ENCODE measurements around the gene USP1.

Gene USP1, protein sequence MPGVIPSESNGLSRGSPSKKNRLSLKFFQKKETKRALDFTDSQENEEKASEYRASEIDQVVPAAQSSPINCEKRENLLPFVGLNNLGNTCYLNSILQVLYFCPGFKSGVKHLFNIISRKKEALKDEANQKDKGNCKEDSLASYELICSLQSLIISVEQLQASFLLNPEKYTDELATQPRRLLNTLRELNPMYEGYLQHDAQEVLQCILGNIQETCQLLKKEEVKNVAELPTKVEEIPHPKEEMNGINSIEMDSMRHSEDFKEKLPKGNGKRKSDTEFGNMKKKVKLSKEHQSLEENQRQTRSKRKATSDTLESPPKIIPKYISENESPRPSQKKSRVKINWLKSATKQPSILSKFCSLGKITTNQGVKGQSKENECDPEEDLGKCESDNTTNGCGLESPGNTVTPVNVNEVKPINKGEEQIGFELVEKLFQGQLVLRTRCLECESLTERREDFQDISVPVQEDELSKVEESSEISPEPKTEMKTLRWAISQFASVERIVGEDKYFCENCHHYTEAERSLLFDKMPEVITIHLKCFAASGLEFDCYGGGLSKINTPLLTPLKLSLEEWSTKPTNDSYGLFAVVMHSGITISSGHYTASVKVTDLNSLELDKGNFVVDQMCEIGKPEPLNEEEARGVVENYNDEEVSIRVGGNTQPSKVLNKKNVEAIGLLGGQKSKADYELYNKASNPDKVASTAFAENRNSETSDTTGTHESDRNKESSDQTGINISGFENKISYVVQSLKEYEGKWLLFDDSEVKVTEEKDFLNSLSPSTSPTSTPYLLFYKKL

DNA sequence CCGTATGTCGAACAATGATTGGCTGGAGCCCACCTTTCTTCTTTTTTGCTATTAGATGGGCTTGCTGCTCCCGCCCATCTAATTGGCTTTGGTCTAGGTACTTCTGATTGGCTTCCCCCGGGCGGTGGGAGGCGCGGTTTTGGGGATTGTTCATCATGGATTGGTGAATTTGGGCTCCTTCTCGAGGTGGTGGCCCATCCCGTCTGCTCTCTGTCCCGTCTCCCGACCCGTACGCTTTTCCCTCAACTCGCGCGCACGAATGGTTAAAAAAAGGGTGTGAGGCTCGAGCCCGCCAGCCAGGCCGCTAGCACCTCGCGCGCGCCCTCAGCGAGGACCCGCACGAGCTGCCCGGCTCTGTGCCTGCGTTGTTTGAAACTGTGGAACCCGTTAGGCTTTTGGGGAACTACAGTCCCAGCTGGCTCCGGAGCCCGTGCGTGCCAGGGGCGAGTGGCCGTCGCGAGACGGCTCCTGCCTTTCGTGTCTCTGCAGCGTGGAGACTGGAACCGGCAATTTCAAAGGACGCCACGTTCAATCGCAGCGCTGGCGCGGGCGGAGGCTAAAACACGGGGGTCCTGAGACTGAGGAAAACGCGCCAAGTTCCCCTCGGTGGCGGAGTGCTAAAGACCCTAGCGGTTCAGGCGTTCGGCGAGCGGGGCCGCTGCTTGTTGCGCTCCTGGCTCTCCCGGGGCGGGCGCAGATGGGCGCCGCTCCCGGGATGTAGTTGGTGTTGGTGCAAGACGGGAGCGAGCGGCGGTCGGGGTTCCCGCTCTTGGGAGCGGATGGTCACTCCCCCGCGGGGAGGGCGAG, at the start of gene USP1:
Gene USP1 (plus strand): TSS at position 584 of the 807 bp plus-strand sequence. CDS start 2,819 bp downstream, outside the sequence.
- peak; percentile 97 for DNase-seq (ENCODE audit: low read depth, low spot score)

DNA sequence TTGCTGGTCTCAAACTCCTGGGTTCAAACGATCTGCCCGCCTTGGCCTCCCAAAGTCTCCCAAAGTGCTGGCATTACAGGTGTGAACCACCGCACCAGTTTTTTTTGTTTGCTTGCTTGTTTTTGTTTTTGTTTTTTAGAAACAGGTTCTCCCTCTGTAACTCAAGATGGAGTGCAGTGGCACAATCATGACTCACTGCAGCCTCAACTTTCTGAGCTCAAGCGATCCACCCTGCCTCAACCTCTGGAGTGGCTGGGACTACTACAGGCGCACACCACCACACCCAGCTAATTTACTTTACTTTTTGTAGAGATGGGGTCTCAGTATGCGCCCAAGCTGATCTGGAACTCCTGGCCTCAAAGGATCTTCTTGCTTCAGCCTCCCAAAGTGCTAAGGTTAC, 47.3 kb upstream of the USP1 start:
- H3K27ac ChIP-seq = no peak overlapping the region
- no peak for DNase-seq (ENCODE audit: low read depth, low spot score)

More for the DNA sequence above, at the start of gene USP1:
- H3K27ac ChIP-seq = peak within 1 kb of the TSS; percentile 98

DNA sequence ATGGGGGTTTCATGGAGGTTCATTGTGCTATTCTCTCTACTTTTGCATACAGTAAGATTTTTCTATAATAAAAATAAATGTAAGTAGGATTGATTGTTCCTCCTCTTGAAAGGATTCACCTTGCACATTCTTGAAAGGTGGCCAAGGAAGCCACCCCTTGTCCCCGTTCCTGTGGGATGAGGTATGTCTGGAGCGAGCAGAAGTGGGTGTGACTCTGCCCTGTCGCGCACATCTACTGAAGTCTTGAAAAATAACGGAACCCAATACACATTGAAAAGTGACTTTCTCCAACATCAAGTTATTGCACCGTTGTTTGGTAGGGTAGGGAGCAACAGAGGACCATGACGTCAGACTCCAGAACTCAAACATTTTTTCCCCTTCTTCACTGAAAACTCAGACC, 46.8 kb upstream of the USP1 start:
- H3K27ac ChIP-seq = no peak overlapping the region
- DNase-seq (ENCODE audit: low read depth, low spot score) = no peak

DNA sequence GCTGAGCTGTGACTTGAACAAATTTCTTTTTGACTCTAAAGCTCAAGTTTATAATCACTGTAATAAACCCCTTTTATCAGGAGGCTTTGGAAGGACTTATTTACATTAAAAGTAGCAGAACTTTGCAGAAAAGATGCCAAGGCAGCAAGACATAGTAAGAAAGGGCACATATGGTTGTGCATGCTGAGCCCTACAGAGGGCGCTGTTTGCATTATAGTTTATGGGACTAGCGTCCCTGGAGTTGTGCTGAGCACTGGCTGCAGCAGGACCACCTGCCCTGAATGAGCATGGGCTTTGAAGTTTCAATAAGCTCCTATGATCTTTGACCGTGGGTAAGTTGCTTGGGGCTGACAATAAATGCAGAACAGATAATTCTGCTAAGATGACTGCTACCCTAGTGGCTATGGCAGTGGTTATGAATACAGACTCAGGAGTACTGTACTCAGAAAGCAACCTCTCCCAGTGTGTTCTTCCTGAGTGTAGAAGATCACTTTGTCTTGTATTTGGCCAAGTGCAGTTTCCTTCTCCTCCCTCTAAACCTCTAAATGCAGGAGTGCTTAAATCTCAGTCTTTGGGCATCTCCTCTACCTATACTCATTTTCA, 45.4 kb upstream of the USP1 start:
- H3K27ac ChIP-seq = no peak overlapping the region
- DNase-seq (ENCODE audit: low read depth, low spot score) = no peak

DNA sequence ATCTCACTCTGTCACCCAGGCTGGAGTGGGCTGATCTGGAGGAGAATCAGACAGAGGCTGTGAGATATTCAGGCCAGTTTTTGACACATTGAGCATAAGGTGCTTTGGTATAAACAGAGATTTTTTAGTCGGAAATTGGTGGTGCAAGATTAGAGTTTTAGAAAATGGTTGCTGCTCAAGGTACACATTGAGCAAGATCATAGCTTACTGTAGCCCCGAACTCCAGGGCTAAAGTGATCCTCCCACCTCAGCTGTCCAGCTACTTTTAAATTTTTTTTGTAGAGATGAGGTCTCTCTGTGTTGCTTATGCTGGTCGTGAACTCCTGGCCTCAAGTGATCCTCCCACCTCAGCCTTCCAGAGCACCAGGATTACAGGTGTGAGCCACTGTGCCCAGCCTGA, 43.9 kb upstream of the USP1 start:
- no peak overlapping the region for H3K27ac ChIP-seq
- no peak for DNase-seq (ENCODE audit: low read depth, low spot score)

DNA sequence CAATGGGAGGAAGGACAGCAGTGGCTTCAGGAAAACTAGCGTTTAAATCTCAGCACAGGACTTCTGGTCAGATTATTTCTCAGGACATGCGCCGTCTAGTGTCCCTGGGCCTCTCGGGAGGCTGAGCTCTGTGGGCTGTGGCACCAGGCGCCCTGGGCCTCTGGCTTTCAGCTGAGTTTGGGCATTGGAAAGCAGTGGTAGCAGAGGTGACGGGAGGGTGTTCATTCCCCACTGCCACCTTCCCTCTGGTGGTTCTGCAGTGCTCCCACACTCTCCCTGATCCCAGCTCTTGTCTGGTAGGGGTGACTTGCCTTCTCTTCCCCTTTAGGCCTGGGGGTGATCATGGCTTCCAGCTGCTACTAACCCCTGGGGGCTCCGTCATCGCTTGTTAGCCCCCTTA, 42.2 kb upstream of the USP1 start:
- DNase-seq (ENCODE audit: low read depth, low spot score) = no peak
- no peak overlapping the region for H3K27ac ChIP-seq

DNA sequence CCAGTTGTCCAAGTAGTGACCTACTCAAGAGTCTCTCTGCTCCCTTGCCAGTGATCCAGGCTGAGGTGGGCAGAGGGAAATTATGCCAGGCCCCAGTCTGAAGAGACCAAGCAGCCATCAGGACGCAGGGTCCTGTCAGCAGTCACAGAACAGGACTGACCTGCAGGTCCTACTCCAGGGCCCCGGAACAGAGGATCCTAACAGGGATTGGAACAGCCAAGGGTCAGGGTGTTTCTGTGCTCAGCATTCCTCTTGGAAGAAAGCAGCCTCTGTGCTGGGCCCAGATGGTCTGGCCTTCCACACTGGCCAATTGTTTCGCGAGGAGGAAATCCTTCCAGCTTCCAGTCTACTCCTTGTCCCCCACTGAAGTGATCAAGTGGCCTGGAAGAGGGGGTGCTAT, 41.6 kb upstream of the USP1 start:
- no peak overlapping the region for H3K27ac ChIP-seq
- DNase-seq (ENCODE audit: low read depth, low spot score) = no peak

DNA sequence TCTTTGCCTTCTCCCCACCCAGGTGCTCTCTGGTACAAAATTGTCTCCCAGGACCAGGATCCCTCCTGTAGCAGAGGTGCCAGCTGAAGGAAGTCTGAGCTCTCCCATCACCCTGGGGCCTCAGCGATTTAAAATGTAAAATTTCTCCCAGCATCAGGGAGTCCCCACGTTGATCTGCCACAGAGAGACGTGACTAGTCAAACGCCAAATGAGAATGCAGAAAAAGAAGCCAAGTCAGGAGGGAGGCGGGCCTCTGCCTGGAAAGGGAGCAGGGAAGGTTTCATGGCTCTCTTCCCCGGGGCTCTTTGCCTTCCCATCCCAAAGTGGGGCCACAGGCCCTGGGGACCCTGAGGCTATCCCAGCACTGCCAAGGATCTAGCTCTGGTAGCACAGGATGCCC, 40.0 kb upstream of the USP1 start:
- no peak for DNase-seq (ENCODE audit: low read depth, low spot score)
- H3K27ac ChIP-seq = no peak overlapping the region

DNA sequence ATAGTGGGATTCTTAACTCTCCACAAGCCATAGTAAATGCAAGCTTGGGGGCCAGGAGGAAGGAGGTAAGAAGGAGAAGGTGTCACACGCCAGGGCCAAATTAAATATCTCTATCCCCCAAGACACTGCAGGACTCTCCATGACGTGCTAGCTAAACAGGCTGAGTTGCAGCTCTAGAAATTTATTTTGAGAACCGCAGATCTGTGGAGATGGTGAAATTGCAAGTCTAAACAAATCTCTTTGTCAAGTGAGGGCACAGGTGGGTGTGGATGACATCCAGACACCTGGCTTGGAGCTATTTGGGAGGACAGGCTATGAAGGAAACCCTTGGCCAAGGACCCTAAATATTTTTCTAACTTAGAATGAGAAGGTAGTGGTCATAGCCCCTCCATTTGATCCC, 39.5 kb upstream of the USP1 start:
- no peak overlapping the region for H3K27ac ChIP-seq
- DNase-seq (ENCODE audit: low read depth, low spot score) = peak; percentile 22

DNA sequence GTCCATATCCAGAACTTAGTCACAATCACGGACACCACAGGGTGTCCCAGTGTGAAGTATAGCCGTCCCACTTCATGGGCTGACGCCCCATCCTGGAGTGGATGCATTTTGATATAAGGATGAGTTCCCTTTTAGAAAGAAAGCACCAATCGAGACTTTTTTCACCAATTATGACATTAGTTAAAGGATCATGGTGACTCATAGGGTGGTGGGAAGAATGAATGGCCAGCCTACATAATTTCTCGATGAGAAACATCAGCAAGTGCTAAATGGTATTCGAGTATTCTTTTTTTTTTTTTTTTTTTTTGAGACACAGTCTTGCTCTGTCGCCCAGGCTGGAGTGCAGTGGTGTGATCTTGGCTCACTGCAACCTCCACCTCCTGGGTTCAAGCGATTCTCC, 38.5 kb upstream of the USP1 start:
- peak; percentile 39 for DNase-seq (ENCODE audit: low read depth, low spot score)
- H3K27ac ChIP-seq = peak overlapping the region; percentile 2

DNA sequence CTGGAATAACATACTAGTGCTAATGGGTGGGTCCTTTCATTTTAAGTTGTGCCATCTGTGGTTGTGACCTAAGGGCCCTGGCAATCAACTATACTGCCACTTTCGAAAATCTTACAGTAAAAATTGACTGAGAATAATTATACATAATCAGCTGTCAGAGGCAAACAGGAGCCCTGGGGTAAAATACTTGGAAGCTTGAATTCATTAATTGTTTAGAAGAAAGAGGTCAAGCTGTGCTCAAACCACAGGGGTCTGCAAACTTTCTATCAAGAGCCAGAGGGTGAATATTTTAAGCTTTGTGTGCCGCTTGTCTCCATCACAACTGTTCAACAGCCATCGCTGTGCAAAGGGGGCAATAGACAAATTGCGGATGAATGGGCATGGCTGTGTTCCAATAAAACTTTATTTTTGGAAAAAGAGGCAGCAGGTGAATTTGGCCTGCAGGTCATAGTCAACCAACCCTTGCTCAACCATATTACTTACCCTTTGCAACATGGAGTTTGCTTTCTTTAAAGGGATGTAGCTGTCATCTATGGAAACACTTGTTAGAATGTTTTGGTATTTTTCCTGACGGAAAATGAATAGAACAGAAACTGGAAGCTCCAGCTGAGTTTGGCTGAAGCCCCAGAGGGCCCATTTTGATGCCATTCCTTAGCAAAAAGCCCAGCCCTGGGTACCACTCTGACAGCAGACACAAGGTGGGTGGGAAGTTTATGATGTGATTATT, 35.7 kb upstream of the USP1 start:
- no peak for DNase-seq (ENCODE audit: low read depth, low spot score)
- no peak overlapping the region for H3K27ac ChIP-seq

DNA sequence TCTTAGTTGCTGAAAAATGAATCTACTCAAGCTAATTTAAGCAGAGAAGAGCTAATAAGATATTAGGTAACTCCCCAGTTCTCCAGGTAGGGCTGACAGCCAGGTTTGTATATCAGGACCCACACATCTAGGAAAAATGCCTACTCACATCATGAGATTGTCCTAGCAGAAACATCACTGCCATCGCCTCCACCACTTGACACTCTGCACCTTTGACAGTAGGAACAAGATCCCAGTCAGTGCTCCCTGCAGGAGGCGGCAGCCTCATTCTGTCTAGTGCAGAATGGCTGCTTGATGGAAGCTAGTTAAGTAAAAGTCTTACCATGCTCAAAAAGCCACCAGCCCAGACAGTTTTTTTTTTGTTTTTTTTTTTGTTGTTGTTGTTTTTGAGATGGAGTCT, 31.6 kb upstream of the USP1 start:
- DNase-seq (ENCODE audit: low read depth, low spot score) = no peak
- H3K27ac ChIP-seq = no peak overlapping the region

DNA sequence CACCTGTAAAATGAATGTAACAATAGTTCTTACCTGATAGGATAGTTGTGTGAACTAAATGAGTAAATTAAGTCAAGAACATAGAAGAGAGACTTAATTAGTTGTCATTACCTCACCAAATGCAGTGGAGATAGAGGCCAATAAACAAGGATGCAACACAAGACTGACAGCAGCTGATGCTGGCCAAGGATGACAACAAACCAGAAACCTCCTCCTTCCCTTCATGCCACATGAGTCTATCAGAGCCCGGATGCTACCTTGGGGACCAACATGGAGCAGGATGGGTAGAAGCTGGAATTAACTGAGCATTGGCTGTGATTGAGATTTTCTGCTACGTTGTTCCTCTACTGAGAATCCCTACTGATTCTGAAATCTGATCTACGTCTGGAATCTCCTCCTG, 30.3 kb upstream of the USP1 start:
- DNase-seq (ENCODE audit: low read depth, low spot score) = no peak

DNA sequence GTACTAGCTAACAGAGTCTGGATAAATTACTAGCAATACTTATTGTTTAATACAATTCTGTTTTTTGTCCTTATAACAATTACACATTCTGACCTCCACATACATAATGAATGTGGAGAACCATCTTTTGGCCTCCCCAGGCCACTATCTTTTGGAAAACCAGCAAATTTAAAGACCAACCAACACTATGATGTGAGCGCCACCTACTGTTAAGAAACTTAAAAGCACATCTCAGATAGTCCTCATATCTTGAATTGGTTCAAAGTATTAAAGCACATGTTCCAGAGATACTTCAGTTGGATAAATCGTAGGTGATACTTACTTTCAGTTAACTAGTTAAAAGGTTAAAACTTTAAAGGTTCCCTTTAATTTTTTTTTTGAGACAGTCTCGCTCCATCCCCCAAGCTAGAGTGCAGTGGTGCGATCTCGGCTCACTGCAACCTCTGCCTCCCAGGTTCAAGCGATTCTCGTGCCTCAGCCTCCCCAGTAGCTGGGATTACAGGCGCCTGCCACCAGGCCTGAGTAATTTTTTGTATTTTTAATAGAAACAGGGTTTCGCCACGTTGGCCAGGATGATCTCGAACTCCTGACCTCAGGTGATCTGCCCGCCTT, 29.3 kb upstream of the USP1 start:
- no peak for DNase-seq (ENCODE audit: low read depth, low spot score)

More for the DNA sequence above, 30.3 kb upstream of the USP1 start:
- H3K27ac ChIP-seq = no peak overlapping the region

DNA sequence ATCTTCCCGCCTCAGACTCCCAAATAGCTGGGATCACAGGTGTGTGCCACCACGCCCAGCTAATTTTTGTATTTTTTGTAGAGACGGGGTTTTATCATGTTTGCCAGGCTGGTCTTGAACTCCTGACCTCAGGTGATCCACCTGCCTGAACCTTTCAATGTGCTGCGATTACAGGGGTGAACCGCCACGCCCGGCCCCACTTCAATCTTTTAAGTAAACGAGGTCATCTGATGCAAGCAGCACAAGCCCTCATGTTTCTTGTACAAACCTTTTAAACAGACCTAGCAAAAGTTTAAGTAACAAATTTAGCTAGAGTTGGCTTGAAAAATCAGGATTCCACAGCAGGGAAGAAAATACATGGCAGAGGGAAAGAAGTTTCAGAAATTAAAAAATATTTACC, 21.2 kb upstream of the USP1 start:
- no peak overlapping the region for H3K27ac ChIP-seq
- no peak for DNase-seq (ENCODE audit: low read depth, low spot score)

More for the DNA sequence above, 29.3 kb upstream of the USP1 start:
- no peak overlapping the region for H3K27ac ChIP-seq

DNA sequence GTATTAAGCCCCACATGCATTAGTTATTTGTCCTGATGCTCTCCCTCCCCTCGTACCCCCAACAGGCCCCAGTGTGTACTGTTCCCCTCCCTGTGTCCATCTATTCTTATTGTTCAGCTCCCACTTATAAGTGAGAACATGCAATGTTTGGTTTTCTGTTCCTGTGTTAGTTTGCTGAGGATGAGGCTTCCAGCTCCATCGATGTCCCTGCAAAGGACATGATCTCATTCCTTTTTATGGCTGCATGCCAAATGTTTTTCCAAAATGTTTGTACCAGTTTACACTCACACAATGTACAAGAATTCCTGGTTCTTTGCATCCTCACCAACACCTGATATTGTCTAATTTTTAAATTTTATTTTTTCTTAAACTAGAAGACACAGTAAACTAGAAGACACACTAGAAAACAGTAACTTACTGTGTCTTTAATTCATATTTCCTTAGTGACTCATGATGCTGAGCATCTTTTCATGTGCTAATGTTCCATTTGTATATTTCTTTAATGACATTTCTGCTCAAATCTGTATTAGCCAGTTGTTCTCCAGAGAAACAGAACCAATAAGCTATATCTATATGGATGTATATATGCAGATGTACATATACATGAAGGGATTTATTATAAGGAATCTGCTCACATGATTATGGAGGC, 19.4 kb upstream of the USP1 start:
- no peak for DNase-seq (ENCODE audit: low read depth, low spot score)
- no peak overlapping the region for H3K27ac ChIP-seq

DNA sequence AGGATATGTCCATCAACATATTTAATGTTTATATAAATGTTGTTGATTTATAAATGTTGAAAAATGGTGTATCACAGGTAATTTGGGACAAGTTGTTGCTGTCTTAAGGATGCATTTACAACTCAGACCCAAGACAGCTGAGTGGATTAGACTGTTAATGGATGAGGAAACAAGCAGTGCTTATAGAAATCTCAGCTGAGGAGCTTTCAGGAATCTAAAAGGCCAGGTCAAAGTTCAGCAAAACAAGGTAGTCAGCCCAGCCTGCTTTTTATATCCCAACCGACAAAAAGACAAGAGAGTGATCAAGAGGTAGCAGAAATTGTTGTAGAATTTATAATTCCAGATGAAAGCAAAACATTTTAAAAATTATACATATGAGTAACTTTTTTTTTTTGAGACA, 16.6 kb upstream of the USP1 start:
- no peak for DNase-seq (ENCODE audit: low read depth, low spot score)
- H3K27ac ChIP-seq = no peak overlapping the region

DNA sequence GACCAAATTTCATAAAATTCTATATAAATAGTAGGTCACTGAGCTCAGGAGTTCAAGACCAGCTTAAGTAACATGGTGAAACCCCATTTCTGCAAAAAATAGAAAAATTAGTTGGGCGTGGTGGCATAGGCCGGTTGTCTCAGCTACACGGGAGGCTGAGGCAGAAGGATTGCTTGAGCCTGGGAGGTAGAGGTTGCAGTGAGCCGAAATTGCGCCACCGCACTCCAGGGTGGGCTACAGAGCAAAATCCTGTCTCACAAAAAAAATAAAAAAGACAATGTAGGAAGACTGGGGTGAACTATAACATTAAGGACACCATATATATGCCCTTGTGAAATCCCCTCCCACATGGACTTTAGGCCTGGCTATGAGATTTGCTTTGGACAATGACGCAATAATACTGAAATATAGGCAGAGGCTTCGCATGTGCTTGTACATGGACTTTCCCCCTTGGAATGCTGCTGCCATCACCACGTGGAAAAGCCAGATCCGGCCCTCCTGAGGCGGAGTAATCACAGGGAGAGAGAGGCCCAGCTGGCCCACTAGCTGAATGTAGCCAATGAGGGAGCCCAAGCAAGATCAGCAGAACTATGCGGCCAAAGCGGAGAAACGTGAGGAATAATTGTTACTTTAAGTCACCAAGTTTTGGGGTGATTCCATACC, 13.1 kb upstream of the USP1 start:
- H3K27ac ChIP-seq = no peak overlapping the region
- no peak for DNase-seq (ENCODE audit: low read depth, low spot score)

Measured in epithelial cell of prostate (primary cell).